ENCODE measurements around the gene FAAP100.

DNA sequence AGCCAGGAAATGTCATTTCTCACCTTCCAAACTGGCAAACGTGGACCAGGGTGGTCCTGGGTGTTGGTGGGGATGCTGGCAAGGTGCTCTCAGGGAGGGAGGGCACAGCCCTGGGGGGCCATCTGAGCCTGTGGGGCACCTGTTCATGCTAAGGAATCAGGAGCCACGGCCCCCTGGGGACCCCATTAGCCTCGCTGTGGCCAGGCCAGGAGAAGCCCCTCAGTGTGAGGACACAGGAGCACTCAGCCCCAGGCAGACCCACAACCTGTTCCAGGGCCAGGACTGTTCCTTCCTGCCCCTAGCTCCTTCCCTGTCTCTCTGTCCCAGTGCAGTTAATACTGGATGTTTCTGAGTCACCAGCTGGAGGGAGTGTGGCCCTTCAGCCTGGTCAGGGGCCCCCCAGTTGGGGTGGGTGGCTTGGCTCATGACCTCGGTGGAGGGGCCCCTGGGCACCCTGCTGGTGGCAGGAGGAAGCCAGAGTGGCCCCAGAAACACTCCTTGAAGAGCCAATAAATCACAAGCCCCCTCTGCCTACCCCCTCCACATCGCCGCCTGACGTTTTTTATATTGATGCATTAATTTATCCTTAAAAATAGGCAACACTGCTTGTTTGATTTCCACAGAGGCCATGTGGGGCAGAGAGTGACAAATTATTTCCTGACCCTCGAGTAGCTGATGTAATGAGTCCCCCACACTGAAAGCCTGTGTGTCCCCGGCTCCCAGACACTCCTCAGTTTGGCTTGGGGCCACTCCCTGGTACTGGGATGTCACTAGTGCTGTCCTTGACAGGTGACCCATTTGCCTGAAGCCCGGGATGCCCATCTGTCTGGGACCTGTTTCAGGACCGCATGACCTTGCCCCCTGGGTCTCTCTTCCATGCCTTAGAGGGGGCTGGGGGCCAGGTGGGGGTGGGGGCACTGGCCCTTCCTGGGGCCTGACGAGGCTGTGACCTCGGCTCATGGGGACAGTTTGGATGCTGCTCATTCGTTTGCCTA lies 61.9 kb downstream of the FAAP100 start:
- TF ChIP-seq CTCF (conservative IDR thresholded peaks at IDR 0.05) = no peak
- no peak for TF ChIP-seq EZH2 (IDR thresholded peaks at IDR 0.05; ENCODE audit: low read depth)
